ENCODE measurements around the gene PPP3CB.
A peak's percentile ranks its signal among the peaks of the same experiment; 100 is the strongest.

Gene PPP3CB

GRCh38 chr10:73495884-73496674 is at the start of gene PPP3CB:
Gene PPP3CB (minus strand): TSS chr10:73496024. CDS start chr10:73495889, 135 bp downstream.
- Histone ChIP-seq H3K79me2 (ENCODE audit: control insufficient read depth, insufficient read depth, low read length, unreplicated experiment) (peaks cover 49% of the 10 kb centered on the region), H3K36me3 (ENCODE audit: insufficient read depth, low read length) (no peaks in the 10 kb centered on the region), H3K27me3 (ENCODE audit: insufficient read depth, low read length) (no peaks in the 10 kb centered on the region), H3K4me3 (ENCODE audit: low read depth, low read length) (peak within 1 kb of the TSS; percentile 98), H3K4me1 (ENCODE audit: control insufficient read depth, insufficient read depth, low read length, unreplicated experiment) (peaks cover 31% of the 10 kb centered on the region), H3K27ac (ENCODE audit: low read depth, low read length) (peak within 1 kb of the TSS; percentile 89), H2AFZ (ENCODE audit: low read length, unreplicated experiment) (peak within 1 kb of the TSS; percentile 97)

- Histone ChIP-seq H3K36me3 (ENCODE audit: insufficient read depth, low read length) (no peaks in the 10 kb centered on the region), H3K79me2 (ENCODE audit: control insufficient read depth, insufficient read depth, low read length, unreplicated experiment) (no peaks in the 10 kb centered on the region), H3K4me3 (ENCODE audit: low read depth, low read length) (no peak overlapping the region), H2AFZ (ENCODE audit: low read length, unreplicated experiment) (no peak overlapping the region), H3K27me3 (ENCODE audit: insufficient read depth, low read length) (no peaks in the 10 kb centered on the region), H3K4me1 (ENCODE audit: control insufficient read depth, insufficient read depth, low read length, unreplicated experiment) (no peaks in the 10 kb centered on the region), H3K27ac (ENCODE audit: low read depth, low read length) (no peak overlapping the region)
Measured at GRCh38 chr10:73545357-73545756, 49.5 kb upstream of the PPP3CB start.

- H3K36me3 ChIP-seq (ENCODE audit: insufficient read depth, low read length) = no peaks in the 10 kb centered on the region
- no peak overlapping the region for H2AFZ ChIP-seq (ENCODE audit: low read length, unreplicated experiment)
- no peaks in the 10 kb centered on the region for H3K4me1 ChIP-seq (ENCODE audit: control insufficient read depth, insufficient read depth, low read length, unreplicated experiment)
- no peak overlapping the region for H3K27ac ChIP-seq (ENCODE audit: low read depth, low read length)
- H3K79me2 ChIP-seq (ENCODE audit: control insufficient read depth, insufficient read depth, low read length, unreplicated experiment) = no peaks in the 10 kb centered on the region
- H3K4me3 ChIP-seq (ENCODE audit: low read depth, low read length) = no peak overlapping the region
- H3K27me3 ChIP-seq (ENCODE audit: insufficient read depth, low read length) = no peaks in the 10 kb centered on the region
Measured at GRCh38 chr10:73537709-73538108, 41.9 kb upstream of the PPP3CB start.

GRCh38 chr10:73537288-73537687 is 41.5 kb upstream of the PPP3CB start:
- Histone ChIP-seq H2AFZ (ENCODE audit: low read length, unreplicated experiment) (no peak overlapping the region), H3K36me3 (ENCODE audit: insufficient read depth, low read length) (no peaks in the 10 kb centered on the region), H3K4me3 (ENCODE audit: low read depth, low read length) (no peak overlapping the region), H3K27ac (ENCODE audit: low read depth, low read length) (no peak overlapping the region), H3K4me1 (ENCODE audit: control insufficient read depth, insufficient read depth, low read length, unreplicated experiment) (no peaks in the 10 kb centered on the region), H3K79me2 (ENCODE audit: control insufficient read depth, insufficient read depth, low read length, unreplicated experiment) (no peaks in the 10 kb centered on the region), H3K27me3 (ENCODE audit: insufficient read depth, low read length) (no peaks in the 10 kb centered on the region)

- Histone ChIP-seq H3K79me2 (ENCODE audit: control insufficient read depth, insufficient read depth, low read length, unreplicated experiment) (no peaks in the 10 kb centered on the region), H3K27ac (ENCODE audit: low read depth, low read length) (no peak overlapping the region), H3K27me3 (ENCODE audit: insufficient read depth, low read length) (no peaks in the 10 kb centered on the region), H3K4me1 (ENCODE audit: control insufficient read depth, insufficient read depth, low read length, unreplicated experiment) (no peaks in the 10 kb centered on the region), H2AFZ (ENCODE audit: low read length, unreplicated experiment) (no peak overlapping the region), H3K4me3 (ENCODE audit: low read depth, low read length) (no peak overlapping the region), H3K36me3 (ENCODE audit: insufficient read depth, low read length) (no peaks in the 10 kb centered on the region)
Measured at GRCh38 chr10:73534857-73535256, 39.0 kb upstream of the PPP3CB start.

- H3K79me2 ChIP-seq (ENCODE audit: control insufficient read depth, insufficient read depth, low read length, unreplicated experiment) = no peaks in the 10 kb centered on the region
Measured at GRCh38 chr10:73529089-73529832, 33.4 kb upstream of the PPP3CB start.

GRCh38 chr10:73522263-73522662 is 26.4 kb upstream of the PPP3CB start:
- Histone ChIP-seq H3K4me1 (ENCODE audit: control insufficient read depth, insufficient read depth, low read length, unreplicated experiment) (peaks cover 4% of the 10 kb centered on the region), H3K79me2 (ENCODE audit: control insufficient read depth, insufficient read depth, low read length, unreplicated experiment) (no peaks in the 10 kb centered on the region)

More at GRCh38 chr10:73529089-73529832, 33.4 kb upstream of the PPP3CB start:
- H3K4me3 ChIP-seq (ENCODE audit: low read depth, low read length) = no peak overlapping the region
- H2AFZ ChIP-seq (ENCODE audit: low read length, unreplicated experiment) = no peak overlapping the region
- no peak overlapping the region for H3K27ac ChIP-seq (ENCODE audit: low read depth, low read length)
- no peaks in the 10 kb centered on the region for H3K27me3 ChIP-seq (ENCODE audit: insufficient read depth, low read length)
- no peaks in the 10 kb centered on the region for H3K4me1 ChIP-seq (ENCODE audit: control insufficient read depth, insufficient read depth, low read length, unreplicated experiment)
- no peaks in the 10 kb centered on the region for H3K36me3 ChIP-seq (ENCODE audit: insufficient read depth, low read length)

GRCh38 chr10:73519336-73519735 is 23.5 kb upstream of the PPP3CB start:
- H3K79me2 ChIP-seq (ENCODE audit: control insufficient read depth, insufficient read depth, low read length, unreplicated experiment) = no peaks in the 10 kb centered on the region
- H3K27ac ChIP-seq (ENCODE audit: low read depth, low read length) = no peak overlapping the region
- peaks cover 4% of the 10 kb centered on the region for H3K4me1 ChIP-seq (ENCODE audit: control insufficient read depth, insufficient read depth, low read length, unreplicated experiment)
- no peak overlapping the region for H3K4me3 ChIP-seq (ENCODE audit: low read depth, low read length)
- no peak overlapping the region for H2AFZ ChIP-seq (ENCODE audit: low read length, unreplicated experiment)
- H3K27me3 ChIP-seq (ENCODE audit: insufficient read depth, low read length) = no peaks in the 10 kb centered on the region
- no peaks in the 10 kb centered on the region for H3K36me3 ChIP-seq (ENCODE audit: insufficient read depth, low read length)

More at GRCh38 chr10:73522263-73522662, 26.4 kb upstream of the PPP3CB start:
- no peaks in the 10 kb centered on the region for H3K27me3 ChIP-seq (ENCODE audit: insufficient read depth, low read length)
- no peak overlapping the region for H3K27ac ChIP-seq (ENCODE audit: low read depth, low read length)
- H2AFZ ChIP-seq (ENCODE audit: low read length, unreplicated experiment) = no peak overlapping the region
- no peak overlapping the region for H3K4me3 ChIP-seq (ENCODE audit: low read depth, low read length)
- H3K36me3 ChIP-seq (ENCODE audit: insufficient read depth, low read length) = no peaks in the 10 kb centered on the region

GRCh38 chr10:73517166-73517888 is 21.5 kb upstream of the PPP3CB start:
- peaks cover 2% of the 10 kb centered on the region for H3K4me1 ChIP-seq (ENCODE audit: control insufficient read depth, insufficient read depth, low read length, unreplicated experiment)
- H3K36me3 ChIP-seq (ENCODE audit: insufficient read depth, low read length) = no peaks in the 10 kb centered on the region
- H2AFZ ChIP-seq (ENCODE audit: low read length, unreplicated experiment) = no peak overlapping the region
- no peak overlapping the region for H3K4me3 ChIP-seq (ENCODE audit: low read depth, low read length)
- no peaks in the 10 kb centered on the region for H3K79me2 ChIP-seq (ENCODE audit: control insufficient read depth, insufficient read depth, low read length, unreplicated experiment)
- H3K27me3 ChIP-seq (ENCODE audit: insufficient read depth, low read length) = no peaks in the 10 kb centered on the region
- no peak overlapping the region for H3K27ac ChIP-seq (ENCODE audit: low read depth, low read length)

GRCh38 chr10:73512207-73512743 is 16.5 kb upstream of the PPP3CB start:
- no peaks in the 10 kb centered on the region for H3K4me1 ChIP-seq (ENCODE audit: control insufficient read depth, insufficient read depth, low read length, unreplicated experiment)
- no peak overlapping the region for H3K4me3 ChIP-seq (ENCODE audit: low read depth, low read length)
- H3K27me3 ChIP-seq (ENCODE audit: insufficient read depth, low read length) = no peaks in the 10 kb centered on the region
- no peak overlapping the region for H2AFZ ChIP-seq (ENCODE audit: low read length, unreplicated experiment)
- no peak overlapping the region for H3K27ac ChIP-seq (ENCODE audit: low read depth, low read length)
- H3K36me3 ChIP-seq (ENCODE audit: insufficient read depth, low read length) = no peaks in the 10 kb centered on the region
- no peaks in the 10 kb centered on the region for H3K79me2 ChIP-seq (ENCODE audit: control insufficient read depth, insufficient read depth, low read length, unreplicated experiment)
